GM18867 (cell line): ENCODE results near the gene HLA-E.

Experiments
- ATAC-seq: cut with Tn5 transposase; IDR thresholded peaks from one replicate; pipeline ENCODE4 v1.9.1; 2021; ENCODE audit warnings: mild to moderate bottlenecking, moderate library complexity; ENCODE audit not compliant: unreplicated experiment

HLA-E gene

GRCh38 chr6:30533460-30534294 lies 44.4 kb downstream of the HLA-E start:
- no peak for ATAC-seq

GRCh38 chr6:30537931-30538330 lies 48.6 kb downstream of the HLA-E start:
- no peak for ATAC-seq

GRCh38 chr6:30541515-30542403 lies 52.5 kb downstream of the HLA-E start:
- ATAC-seq, result peak; percentile 56

- no peak for ATAC-seq
Observed at GRCh38 chr6:30542404-30542725, 53.1 kb downstream of the HLA-E start.

- ATAC-seq, result no peak
Observed at GRCh38 chr6:30542915-30543314, 53.6 kb downstream of the HLA-E start.
